GM19023 (cell line): ENCODE data around the gene LYPLA2.
A peak's percentile ranks its signal among the peaks of the same experiment; 100 is the strongest.
"Not testable (repeated sequence)": the region's sequence is repeated elsewhere in the genome, so short reads cannot be mapped to it uniquely, and the experiment has no call there.

Experiments used
- ATAC-seq: cut with Tn5 transposase; IDR thresholded peaks from one replicate; pipeline ENCODE4 v1.9.1; 2021; ENCODE audit warnings: mild to moderate bottlenecking, moderate library complexity; ENCODE audit not compliant: unreplicated experiment

LYPLA2 gene

DNA sequence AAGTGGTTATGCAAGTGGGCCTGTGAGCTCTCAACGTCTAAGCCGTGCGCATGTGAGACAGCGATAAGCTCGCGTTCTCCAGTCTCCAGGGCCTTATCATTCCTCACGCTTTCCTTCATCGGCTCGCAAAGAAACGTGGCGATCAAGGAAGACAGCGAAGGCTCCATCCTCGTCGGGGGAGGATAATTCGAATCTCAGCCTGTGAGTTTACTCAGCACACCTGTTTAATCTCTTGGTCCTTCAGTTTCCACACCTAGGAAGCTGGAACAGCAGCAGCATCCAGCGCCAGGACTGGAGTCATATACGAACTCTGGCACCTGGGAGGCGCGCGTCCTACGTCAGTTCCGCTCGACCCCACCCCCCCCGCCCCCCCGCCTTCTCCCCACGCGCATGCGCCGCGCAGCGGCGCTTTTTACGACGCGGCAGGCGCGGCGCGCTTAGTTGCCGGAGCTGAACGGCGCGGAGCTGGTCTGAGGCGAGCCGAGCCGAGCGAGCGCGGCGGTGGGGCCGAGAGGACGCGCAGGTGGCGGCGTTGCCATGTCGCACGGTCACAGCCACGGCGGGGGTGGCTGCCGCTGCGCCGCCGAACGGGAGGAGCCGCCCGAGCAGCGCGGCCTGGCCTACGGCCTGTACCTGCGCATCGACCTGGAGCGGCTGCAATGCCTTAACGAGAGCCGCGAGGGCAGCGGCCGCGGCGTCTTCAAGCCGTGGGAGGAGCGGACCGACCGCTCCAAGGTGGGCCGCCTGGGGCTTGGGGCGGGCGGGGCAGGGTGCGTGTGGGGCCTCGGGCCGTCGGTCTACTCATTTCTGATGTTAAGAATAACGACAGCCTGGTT is 12.7 kb upstream of the LYPLA2 start, which contains the start of gene PITHD1:
TSS of gene PITHD1 (plus strand) at position 440 of the 836 bp plus-strand sequence. CDS start at position 538, 98 bp downstream.
- peak; percentile 62 for ATAC-seq

GRCh38 chr1:23779826-23780371 is 11.0 kb upstream of the LYPLA2 start:
- no peak for ATAC-seq

- not testable (repeated sequence) for ATAC-seq
Observed at GRCh38 chr1:23783141-23783540, 7.8 kb upstream of the LYPLA2 start.

- no peak for ATAC-seq
Observed at GRCh38 chr1:23784846-23785245, 6.1 kb upstream of the LYPLA2 start.

GRCh38 chr1:23787701-23788100 is 3.2 kb upstream of the LYPLA2 start:
- ATAC-seq, result no peak

DNA sequence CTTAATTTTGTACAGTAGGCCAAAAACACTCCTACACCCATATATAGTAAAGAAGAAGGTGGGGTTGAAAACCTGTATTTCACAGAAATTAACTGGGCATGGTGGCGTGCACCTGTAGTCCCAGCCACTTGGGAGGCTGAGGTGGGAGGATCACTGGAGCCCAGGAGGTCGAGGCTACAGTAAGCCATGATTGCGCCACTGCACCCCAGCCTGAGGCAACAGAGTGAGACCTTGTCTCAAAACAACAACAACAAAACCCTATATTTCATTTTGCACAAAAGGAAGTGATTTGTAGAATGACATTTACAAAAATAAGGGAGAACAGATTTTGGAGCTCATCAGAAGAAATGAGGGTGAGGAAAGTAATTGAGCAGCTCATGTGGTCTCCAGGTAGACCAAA is 2.2 kb upstream of the LYPLA2 start:
- ATAC-seq, result no peak

DNA sequence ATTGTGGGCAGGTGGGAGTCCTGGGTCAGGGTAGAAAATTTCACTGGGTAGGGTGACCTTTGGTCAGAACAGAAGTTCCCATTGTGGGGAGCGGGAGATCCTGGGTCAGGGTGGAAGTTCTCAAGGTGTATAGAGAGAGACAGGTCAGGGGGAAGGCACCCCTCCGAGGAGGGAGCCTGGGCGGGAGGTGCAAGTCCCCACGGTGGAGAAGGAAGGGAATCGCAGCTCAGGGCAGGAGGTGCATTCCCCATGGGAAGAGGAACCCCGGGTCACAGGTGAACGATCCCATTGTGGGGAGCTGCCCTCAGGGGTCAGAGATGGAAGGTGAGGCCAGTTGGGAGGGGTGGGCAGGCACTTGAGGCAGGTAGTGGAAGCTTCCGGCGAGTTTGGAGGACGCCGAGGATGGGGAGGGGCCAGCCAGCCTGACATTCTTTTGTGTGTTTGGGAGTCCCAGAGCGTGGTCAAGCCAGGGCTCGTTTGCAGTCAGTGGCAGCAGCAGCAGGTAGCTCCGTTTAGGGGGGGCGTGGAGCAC is 637 bp downstream of the LYPLA2 start:
- ATAC-seq, result no peak

DNA sequence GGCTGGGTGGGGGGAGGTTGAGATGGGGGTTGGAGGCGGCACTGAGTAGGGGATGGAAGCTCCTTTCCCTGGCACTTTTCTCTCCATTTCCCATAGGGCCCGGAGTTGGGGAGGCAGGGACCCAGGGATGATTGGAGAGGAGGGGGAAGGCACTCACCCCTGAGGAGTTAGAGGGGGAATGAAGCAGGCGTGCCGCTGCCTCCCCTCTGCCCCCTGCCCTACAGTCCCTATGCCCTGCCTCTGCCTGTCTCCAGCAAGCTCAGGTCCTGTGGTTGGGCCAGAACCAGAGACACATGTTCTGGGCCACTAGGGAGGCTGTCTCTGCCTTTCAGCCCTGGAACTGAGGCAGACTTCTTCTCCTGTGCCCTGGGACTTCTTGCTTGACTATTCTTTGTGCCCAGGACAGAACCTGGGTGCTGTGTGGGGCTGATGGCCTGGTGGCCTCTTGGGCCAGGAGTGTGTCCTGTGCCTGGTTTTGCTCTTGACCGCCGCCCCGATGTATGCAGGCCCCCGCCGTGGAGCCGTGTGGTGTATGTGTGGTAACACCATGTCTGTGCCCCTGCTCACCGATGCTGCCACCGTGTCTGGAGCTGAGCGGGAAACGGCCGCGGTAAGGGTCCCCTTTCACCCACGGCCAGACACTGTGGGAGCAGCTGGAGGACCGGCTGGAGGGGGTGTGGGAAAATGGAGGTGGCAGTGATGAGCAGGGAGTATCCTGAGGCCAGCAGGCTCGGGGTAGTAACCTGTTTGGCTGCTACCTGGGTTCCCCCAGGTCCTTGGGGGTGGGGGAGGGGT is 1.4 kb downstream of the LYPLA2 start:
- ATAC-seq, result no peak

DNA sequence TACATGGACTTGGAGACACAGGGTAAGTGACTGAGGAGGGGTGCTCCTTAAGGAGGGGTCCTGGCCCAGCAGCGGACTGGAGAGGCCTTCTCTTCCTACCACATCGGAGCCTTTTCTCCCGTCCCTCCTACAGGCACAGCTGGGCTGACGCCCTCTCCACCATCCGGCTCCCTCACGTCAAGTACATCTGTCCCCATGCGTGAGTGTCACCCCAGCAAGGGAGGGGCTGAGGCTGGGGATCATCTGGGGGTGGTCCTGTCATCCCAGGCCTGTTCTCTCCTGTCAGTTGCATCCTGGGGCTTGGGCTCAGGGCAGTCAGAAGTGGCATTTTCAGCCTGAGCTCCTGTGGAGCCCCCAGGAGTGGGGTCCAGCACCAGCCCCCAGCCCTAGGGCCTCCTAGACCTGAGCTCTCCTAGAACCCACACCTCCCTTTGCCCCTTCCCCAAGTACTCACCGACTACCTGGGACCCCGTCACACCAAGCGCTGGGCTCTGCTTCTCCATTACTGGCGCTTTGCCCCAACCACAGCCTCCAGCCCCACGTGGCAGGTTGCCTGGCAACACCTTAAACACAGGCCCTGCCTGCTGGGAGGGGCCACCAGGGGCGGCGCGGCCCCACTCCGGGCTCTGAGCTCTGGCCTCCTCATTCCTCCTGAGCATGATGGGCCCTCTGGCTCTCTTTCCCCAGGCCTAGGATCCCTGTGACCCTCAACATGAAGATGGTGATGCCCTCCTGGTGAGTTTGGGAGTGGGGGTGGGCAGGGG is 2.3 kb downstream of the LYPLA2 start:
- ATAC-seq, result no peak

DNA sequence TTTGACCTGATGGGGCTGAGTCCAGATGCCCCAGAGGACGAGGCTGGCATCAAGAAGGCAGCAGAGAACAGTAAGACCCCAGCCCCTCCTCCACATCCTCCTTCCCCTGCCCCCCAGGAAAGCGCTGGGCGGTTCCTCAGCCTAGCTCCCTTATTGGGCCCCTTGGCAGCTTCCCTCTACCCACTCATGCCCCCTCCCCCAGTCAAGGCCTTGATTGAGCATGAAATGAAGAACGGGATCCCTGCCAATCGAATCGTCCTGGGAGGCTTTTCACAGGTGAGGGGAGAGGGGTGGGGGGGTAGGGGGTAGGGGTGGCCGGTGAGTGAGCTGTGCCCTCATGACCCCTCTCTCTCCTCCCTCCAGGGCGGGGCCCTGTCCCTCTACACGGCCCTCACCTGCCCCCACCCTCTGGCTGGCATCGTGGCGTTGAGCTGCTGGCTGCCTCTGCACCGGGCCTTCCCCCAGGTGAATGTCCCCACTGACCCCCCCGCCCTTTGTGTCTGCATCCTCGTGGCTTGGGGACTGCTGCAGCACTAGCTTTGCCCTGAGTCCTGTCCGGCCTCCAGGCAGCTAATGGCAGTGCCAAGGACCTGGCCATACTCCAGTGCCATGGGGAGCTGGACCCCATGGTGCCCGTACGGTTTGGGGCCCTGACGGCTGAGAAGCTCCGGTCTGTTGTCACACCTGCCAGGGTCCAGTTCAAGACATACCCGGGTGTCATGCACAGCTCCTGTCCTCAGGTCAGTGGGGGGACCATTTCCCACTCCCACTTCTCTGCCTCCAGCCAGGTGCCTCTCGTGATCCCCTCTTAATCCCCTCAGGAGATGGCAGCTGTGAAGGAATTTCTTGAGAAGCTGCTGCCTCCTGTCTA is 3.2 kb downstream of the LYPLA2 start:
- ATAC-seq, result no peak

- not testable (repeated sequence) for ATAC-seq
Observed at GRCh38 chr1:23794732-23795182, 3.8 kb downstream of the LYPLA2 start.

GRCh38 chr1:23795676-23796465 is 4.9 kb downstream of the LYPLA2 start:
- ATAC-seq, result no peak

- ATAC-seq, result no peak
Observed at GRCh38 chr1:23796466-23797271, 5.7 kb downstream of the LYPLA2 start.

DNA sequence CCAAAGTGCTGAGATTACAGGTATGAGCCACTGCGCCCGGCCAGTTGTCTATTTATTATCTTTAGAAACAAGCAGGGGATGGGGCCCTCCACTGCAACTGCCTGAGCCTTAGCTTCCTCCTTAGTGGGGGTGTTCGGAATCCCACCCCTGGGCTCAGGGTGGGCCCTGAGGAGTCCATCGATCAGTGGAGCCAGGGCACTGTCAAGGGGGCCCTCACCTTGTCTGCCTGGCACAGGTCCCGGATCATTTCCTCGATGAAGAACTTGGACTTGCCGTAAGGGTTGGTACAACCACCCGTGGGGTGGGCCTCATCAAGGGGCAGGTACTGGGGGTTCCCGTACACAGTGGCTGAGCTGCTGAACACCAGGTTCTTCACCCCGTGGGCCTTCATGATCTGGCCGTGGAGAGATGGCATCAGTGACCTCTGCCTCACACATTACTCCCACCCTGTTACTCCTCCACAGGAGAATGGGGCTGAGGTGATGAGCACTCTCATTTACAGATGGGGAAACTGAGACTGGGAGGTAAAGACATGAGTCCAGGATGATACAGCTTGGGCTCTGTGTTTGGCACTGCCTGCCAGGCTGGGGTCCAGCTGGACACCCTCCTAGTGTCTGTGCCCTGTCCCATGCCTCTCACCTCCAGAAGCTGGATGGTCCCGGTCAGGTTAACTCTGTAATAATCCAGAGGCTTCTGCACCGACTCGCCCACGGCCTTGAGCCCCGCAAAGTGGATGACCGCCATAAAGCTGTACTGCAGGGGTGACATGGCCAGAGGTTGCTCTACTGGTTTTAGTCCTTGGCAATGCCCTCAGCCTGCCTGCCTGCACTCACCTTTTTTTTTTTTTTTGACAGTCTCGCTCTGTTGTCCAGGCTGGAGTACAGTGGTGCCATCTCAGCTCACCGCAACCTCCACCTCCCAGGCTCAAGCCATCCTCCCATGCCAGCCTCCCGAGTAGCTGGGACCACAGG is 6.8 kb downstream of the LYPLA2 start:
- ATAC-seq, result no peak

GRCh38 chr1:23798662-23799142 is 7.8 kb downstream of the LYPLA2 start:
- no peak for ATAC-seq

DNA sequence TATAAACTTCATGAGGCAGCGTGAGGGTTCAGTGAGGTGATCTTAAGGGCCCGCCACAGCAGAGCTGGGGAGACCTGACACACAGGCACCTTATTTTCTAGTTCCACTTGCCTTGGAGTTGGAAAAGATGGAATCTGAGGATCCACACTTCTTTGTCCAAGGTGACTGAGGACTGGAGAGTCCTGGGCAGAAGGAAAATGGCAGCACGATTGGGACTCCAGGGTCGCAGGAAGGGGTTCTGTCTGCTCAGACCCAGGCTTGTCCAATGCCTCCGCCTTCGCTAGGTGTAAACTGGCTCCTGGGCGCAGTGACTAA is 8.3 kb downstream of the LYPLA2 start:
- ATAC-seq, result no peak
